LNCaP clone FGC (cell line): Measurements from ENCODE around the gene USP36.

Experiments
- DNase-seq: peaks from one replicate; pipeline ENCODE4 v3.0.0-alpha.2; 2011; ENCODE audit warnings: low read depth
- H3K4me3 ChIP-seq: 2 replicates; pipeline ENCODE4 v1.5.1; 2011; ENCODE audit warnings: mild to moderate bottlenecking, low read depth, low read length, control low read depth
- TF ChIP-seq, protein P1 (sequence below): IDR thresholded peaks from 2 replicates; pipeline ENCODE4 v1.5.1; 2012; ENCODE audit warnings: mild to moderate bottlenecking; ENCODE audit not compliant: control insufficient read depth, insufficient read depth; ENCODE audit errors: extremely low read depth

Gene USP36

DNA sequence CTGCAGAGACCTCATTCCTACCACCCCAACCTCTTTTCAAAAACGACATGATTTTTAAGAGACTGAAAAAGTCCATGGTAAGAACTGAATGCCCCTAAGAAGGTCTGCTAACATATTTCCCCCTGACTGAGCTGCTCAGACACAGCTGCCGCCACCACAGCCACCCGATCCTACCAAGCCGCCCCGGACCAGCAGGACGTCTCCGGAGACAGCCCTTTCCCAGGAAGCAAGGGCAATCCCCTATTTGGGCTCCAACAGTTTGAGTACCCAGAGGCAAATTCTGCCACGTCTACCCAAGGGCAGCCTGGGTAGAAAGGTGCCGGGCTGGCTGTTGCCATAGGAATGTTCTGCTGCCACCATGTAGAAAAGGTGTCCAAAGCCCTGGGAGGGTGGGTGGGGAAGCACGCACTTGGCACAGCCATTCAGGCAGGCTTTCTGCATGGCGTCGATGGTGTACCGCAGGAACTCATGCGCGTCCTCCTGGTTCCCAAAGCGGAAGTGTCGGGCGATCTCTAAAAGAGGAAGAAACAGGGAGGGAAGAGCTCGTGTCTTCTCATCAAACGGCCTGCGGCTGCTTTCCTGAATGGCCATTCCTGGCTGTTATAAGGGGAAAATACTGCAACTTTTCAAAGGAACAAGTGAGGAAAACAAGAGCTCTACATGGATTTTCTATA is 13.6 kb downstream of the USP36 start:
- DNase-seq: no peak
- TF ChIP-seq, protein P1, sequence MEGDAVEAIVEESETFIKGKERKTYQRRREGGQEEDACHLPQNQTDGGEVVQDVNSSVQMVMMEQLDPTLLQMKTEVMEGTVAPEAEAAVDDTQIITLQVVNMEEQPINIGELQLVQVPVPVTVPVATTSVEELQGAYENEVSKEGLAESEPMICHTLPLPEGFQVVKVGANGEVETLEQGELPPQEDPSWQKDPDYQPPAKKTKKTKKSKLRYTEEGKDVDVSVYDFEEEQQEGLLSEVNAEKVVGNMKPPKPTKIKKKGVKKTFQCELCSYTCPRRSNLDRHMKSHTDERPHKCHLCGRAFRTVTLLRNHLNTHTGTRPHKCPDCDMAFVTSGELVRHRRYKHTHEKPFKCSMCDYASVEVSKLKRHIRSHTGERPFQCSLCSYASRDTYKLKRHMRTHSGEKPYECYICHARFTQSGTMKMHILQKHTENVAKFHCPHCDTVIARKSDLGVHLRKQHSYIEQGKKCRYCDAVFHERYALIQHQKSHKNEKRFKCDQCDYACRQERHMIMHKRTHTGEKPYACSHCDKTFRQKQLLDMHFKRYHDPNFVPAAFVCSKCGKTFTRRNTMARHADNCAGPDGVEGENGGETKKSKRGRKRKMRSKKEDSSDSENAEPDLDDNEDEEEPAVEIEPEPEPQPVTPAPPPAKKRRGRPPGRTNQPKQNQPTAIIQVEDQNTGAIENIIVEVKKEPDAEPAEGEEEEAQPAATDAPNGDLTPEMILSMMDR: no peak
- no peak overlapping the region for H3K4me3 ChIP-seq

DNA sequence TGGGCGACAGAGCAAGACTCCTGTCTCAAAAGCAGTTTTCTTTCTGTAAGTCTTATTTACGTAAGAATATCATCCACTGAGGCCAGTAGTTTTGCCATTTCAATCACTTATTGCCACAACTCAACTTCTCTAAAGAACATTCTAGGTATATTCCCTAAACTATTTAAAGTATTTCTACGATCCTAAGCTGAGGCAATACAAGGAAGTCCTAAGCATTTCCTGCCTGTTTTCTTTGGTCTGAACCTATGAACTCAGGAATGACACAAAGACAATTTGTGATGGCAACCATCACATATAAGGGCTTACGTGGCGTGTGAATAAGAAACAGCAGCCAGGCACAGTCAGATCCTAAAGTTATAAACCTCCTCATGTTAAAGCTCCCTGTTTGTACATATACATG is 14.2 kb downstream of the USP36 start:
- TF ChIP-seq, protein P1: no peak
- no peak overlapping the region for H3K4me3 ChIP-seq
- no peak for DNase-seq

DNA sequence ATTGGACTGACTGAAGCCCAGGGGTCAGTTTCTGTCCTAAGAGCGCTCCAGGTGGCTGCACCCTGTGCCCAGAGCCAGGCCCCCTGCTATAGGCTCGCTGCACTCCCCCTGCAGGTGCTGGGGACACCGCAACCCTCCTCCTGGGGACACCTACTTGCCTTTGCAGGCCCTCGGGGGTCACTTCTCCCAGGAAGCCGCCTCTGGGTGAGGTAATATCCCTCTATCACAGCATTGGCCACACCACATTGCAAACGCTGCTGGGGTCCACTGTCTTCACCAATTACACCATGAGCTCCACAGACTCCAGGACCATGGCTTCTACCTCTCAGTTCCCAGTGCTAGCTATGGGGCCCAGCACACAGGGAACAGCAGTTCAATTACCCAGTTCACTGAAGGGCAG is 14.9 kb downstream of the USP36 start:
- H3K4me3 ChIP-seq: no peak overlapping the region
- TF ChIP-seq, protein P1: no peak
- DNase-seq: no peak

DNA sequence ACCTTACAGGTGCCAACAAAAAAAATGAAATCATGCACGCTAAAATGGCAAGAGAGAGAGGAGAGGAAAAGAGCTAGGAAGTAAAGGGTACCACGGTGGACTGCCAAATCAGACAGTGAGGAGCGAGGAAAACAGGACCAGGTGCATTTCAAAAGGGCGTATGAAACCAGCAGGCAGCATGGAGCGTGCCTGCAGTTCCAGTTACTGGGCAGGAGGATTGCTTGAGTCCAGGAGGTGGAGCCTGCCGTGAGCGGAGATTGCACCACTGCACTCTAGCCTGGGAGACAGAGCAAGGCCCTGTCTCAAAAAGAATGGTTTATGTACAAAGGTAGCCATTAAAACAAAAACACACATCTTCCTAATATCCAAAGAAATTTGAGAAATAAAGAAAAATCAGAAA is 16.4 kb downstream of the USP36 start:
- TF ChIP-seq, protein P1: no peak
- no peak for DNase-seq
- H3K4me3 ChIP-seq: no peak overlapping the region

DNA sequence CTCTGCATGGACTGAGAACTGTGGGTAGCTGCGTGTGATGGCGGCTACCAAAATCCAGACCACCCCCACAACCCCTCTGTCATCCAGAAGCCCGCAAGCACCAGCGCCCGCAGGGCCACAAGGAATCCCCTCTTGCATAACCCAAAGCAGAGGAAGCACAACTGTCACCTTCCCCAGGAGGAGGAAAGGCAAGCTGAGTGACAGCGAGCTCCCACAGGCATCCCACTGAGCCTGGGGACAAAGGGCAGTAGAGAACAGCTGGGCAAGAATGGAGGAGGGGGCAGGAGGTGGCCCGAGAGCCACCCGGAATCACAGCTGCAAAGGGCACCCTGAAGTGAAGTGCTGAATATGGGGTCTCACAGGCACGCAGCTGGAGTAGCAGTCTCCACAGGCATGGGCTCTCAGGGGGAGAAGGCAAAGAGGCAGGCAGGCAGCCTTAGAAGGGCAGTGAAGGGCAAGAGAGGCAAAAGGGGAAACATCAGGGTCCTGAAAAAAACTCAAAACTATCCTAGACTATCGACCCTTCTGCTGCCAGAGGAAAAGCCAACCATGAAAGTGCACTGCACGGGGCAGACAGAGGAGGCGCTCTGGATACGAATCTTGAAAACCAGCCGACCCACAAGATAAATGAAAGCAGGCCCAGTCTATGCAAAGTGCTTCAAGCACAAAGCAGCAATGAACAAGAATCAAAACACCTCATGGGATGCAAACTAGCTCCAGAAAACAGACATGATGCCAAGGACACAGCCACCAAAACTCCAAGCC is 17.1 kb downstream of the USP36 start:
- TF ChIP-seq, protein P1: peak; percentile 11; the same call in 1 of the 2 replicates
- no peak overlapping the region for H3K4me3 ChIP-seq
- DNase-seq: no peak

DNA sequence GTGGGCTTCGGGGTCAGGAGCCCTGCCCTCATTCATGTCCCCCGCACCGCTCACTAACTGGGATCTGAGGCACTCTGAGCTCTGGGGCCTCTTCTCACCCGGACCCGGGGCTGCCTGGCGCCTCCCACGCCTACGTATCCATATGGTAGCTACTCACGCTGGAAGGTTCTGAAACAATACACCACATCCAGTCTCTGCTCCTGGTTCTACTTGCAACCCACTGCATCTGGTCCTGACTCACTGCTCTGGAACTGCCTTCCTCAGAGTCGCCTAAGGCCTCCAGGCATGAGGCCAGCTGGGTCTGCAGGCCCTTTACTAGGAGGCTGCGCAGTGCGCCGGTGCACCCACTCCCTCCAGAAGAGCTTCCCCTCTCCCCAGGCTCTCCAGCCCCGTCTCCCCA is 18.1 kb downstream of the USP36 start:
- no peak for DNase-seq
- no peak overlapping the region for H3K4me3 ChIP-seq
- TF ChIP-seq, protein P1: no peak
